Liver (tissue), 9 donors: ENCODE measurements around the gene EPS8. TPM values are rescaled to one million over a fixed set of nuclear protein-coding genes. Genes with fewer than 3 reads are reported as not detected.

Experiments
- DNase-seq: peaks from one replicate; pipeline ENCODE4 v3.0.0-alpha.2; 2017; ENCODE audit warnings: low spot score
- H3K27ac ChIP-seq, 2 donors: one replicate each; pipeline ENCODE4 v1.7.0; 2013; ENCODE audit warnings: inconsistent platforms in 2 of 2, low read length in 2 of 2, control low read depth in 1 of 2, low read depth in 1 of 2, mild to moderate bottlenecking in 1 of 2
- H3K27me3 ChIP-seq, 4 donors: one replicate each; pipeline versions ENCODE4 v1.6.1 to v1.7.0; 2013; ENCODE audit warnings: low read length in 3 of 4, inconsistent platforms in 1 of 4, mild to moderate bottlenecking in 1 of 4, moderate library complexity in 1 of 4; ENCODE audit not compliant: control insufficient read depth in 4 of 4, insufficient read depth in 4 of 4
- H3K36me3 ChIP-seq, 4 donors: one replicate each; pipeline versions ENCODE4 v1.6.1 to v1.7.0; 2013; ENCODE audit warnings: low read length in 3 of 4, mild to moderate bottlenecking in 3 of 4, low read depth in 1 of 4, moderate library complexity in 1 of 4; ENCODE audit not compliant: control insufficient read depth in 4 of 4, insufficient read depth in 3 of 4
- H3K4me1 ChIP-seq, 4 donors: one replicate each; pipeline versions ENCODE4 v1.6.1 to v1.7.0; 2013; ENCODE audit warnings: low read length in 3 of 4, mild to moderate bottlenecking in 3 of 4, moderate library complexity in 1 of 4; ENCODE audit not compliant: control insufficient read depth in 4 of 4, insufficient read depth in 4 of 4
- H3K4me3 ChIP-seq, 3 donors: one replicate each; pipeline versions ENCODE4 v1.6.1 to v1.7.0; 2013; ENCODE audit warnings: low read length in 3 of 3, control low read depth in 1 of 3, low read depth in 1 of 3, mild to moderate bottlenecking in 1 of 3
- H3K9ac ChIP-seq, 2 donors: one replicate each; pipeline ENCODE4 v1.7.0; 2013; ENCODE audit warnings: low read length in 2 of 2, mild to moderate bottlenecking in 2 of 2, moderate library complexity in 2 of 2, control low read depth in 1 of 2, low read depth in 1 of 2
- H3K9me3 ChIP-seq, 4 donors: one replicate each; pipeline versions ENCODE4 v1.6.1 to v1.7.0; 2013; ENCODE audit warnings: low read length in 3 of 4; ENCODE audit not compliant: control insufficient read depth in 4 of 4
- ATF3 ChIP-seq: IDR thresholded peaks from 2 replicates; pipeline ENCODE4 v1.6.1; 2016; ENCODE audit warnings: antibody characterized with exemption
- CTCF ChIP-seq: fragments of 150-350 bp; IDR thresholded peaks from 2 replicates; pipeline ENCODE4 v1.5.1; 2017; ENCODE audit warnings: improper control_type of control experiment, low read depth, low read length; ENCODE audit not compliant: missing input control
- EGR1 ChIP-seq, 2 donors: IDR thresholded peaks; 2 replicates each; pipeline ENCODE4 v1.6.1; 2016 to 2018; ENCODE audit warnings: antibody characterized with exemption in 2 of 2, low read depth in 2 of 2
- GABPA ChIP-seq, 2 donors: IDR thresholded peaks in 1 of 2; conservative IDR thresholded peaks in 1 of 2; 2 replicates each; pipeline ENCODE4 v1.6.1; 2016; ENCODE audit warnings: antibody characterized with exemption in 2 of 2, mild to moderate bottlenecking in 1 of 2, moderate library complexity in 1 of 2
- HNF4A ChIP-seq, 2 donors: conservative IDR thresholded peaks; 2 replicates each; pipeline ENCODE4 v1.6.1; 2016; ENCODE audit warnings: antibody characterized with exemption in 2 of 2, mild to moderate bottlenecking in 2 of 2
- JUND ChIP-seq, 2 donors: IDR thresholded peaks; 2 replicates each; pipeline ENCODE4 v1.6.1; 2016; ENCODE audit warnings: antibody characterized with exemption in 2 of 2
- MAX ChIP-seq: IDR thresholded peaks from 2 replicates; pipeline ENCODE4 v1.6.1; 2016; ENCODE audit warnings: antibody characterized with exemption
- NR2F2 ChIP-seq: IDR thresholded peaks from 2 replicates; pipeline ENCODE4 v1.6.1; 2016; ENCODE audit warnings: antibody characterized with exemption
- RAD21 ChIP-seq, 2 donors: IDR thresholded peaks; 2 replicates each; pipeline ENCODE4 v1.6.1; 2016; ENCODE audit warnings: antibody characterized with exemption in 2 of 2, mild to moderate bottlenecking in 2 of 2
- ZBTB33 ChIP-seq: IDR thresholded peaks from 2 replicates; pipeline ENCODE4 v1.6.1; 2016; ENCODE audit warnings: antibody characterized with exemption
- WGBS: extraction: QIAGEN DNeasy Blood & Tissue Kit; methylation state at CpG from one replicate; pipeline ENCODE4 v1.1.7; 2013; 5-methylcytosine and 5-hydroxymethylcytosine counted together
- polyA plus RNA-seq, 2 donors: library from polyadenylated mRNA; stranded (reverse) in 1 of 2; unstranded in 1 of 2; fragments of 200-250 nt in 1 of 2; fragments of >200 nt in 1 of 2; fragmentation: Nextera tagmentation in 1 of 2; extraction: Ambion mirVana in 1 of 2; gene quantifications; one replicate each; pipeline versions ENCODE4 v1.2.1 to v1.2.3, GENCODE V29; 2013 to 2015
- total RNA-seq, 2 donors: library from RNA; depleted of rRNA; stranded (reverse); fragments of >200 nt; gene quantifications; one replicate each; pipeline ENCODE4 v1.2.3, GENCODE V29; 2014
- donor health status: healthy.
- donor health status: healthy.
- donor health status: healthy.
- donor health status: healthy.
- donor health status: healthy.

Gene EPS8
- total and polyA plus RNA-seq, 4 donors: 13.7 to 40.2 (median 15.0) TPM

GRCh38 chr12:15787778-15788177, 1.4 kb downstream of the EPS8 start:
- Histone ChIP-seq H3K36me3 (no peaks in the 10 kb centered on the region), H3K9ac (peak overlapping the region; percentile 57 to 78), H3K9me3 (no peaks in the 10 kb centered on the region), H3K27ac (peak overlapping the region; percentile 72 to 82), H3K4me3 (peak overlapping the region; percentile 87 to 95 (median 92)), H3K27me3 (no peaks in the 10 kb centered on the region), H3K4me1 (peaks cover 3 to 22% (median 6%) of the 10 kb centered on the region in 4 donors)
- no peak for TF ChIP-seq NR2F2
- no peak for TF ChIP-seq GABPA (IDR thresholded peaks at IDR 0.05 in 1 of 2, conservative IDR thresholded peaks at IDR 0.05 in 1 of 2)
- TF ChIP-seq HNF4A (conservative IDR thresholded peaks at IDR 0.05): no peak
- no peak for TF ChIP-seq EGR1 (IDR thresholded peaks at IDR 0.05; ENCODE audit: low read depth in 2 of 2)
- TF ChIP-seq ATF3: no peak
- TF ChIP-seq JUND (IDR thresholded peaks at IDR 0.05): no peak
- no peak for TF ChIP-seq ZBTB33
- 34% methylated on average over 4 of the region's 4 CpGs for WGBS
- no peak for DNase-seq

- H3K27ac ChIP-seq: no peak overlapping the region
- H3K27me3 ChIP-seq: no peaks in the 10 kb centered on the region
- peaks cover 3 to 22% (median 6%) of the 10 kb centered on the region in 4 donors for H3K4me1 ChIP-seq
- no peaks in the 10 kb centered on the region for H3K9me3 ChIP-seq
- H3K9ac ChIP-seq: peak overlapping the region in 1 of 2 donors; percentile 27
- TF ChIP-seq MAX (no peak), ZBTB33 (no peak)
- no peak for DNase-seq
- no peak overlapping the region for H3K4me3 ChIP-seq
- peaks cover 0 to 1% (median 0%) of the 10 kb centered on the region in 4 donors for H3K36me3 ChIP-seq
- WGBS: 79% methylated on average over 2 of the region's 2 CpGs
Observed at GRCh38 chr12:15786772-15787171, 2.4 kb downstream of the EPS8 start.

GRCh38 chr12:15783288-15783687, 5.9 kb downstream of the EPS8 start:
- Histone ChIP-seq H3K4me3 (no peak overlapping the region), H3K27me3 (no peaks in the 10 kb centered on the region), H3K4me1 (peaks cover 0 to 18% (median 3%) of the 10 kb centered on the region in 4 donors), H3K9ac (no peak overlapping the region), H3K27ac (no peak overlapping the region), H3K9me3 (no peaks in the 10 kb centered on the region), H3K36me3 (peaks cover 0 to 1% (median 0%) of the 10 kb centered on the region in 4 donors)
- DNase-seq: no peak
- TF ChIP-seq CTCF (no peak), HNF4A (conservative IDR thresholded peaks at IDR 0.05) (no peak), NR2F2 (no peak), RAD21 (IDR thresholded peaks at IDR 0.05) (no peak)
- WGBS: 91% methylated on average over 1 of the region's 1 CpG
